B cell (primary cell): Measurements from ENCODE around the gene HSP90B1. TPM values are rescaled to one million over a fixed set of nuclear protein-coding genes. Genes with fewer than 3 reads are reported as not detected.

Experiments
- ATAC-seq: fragments of 200-7000 bp; cut with Tn5 transposase; one replicate; pipeline ENCODE4 v1.10.0; 2021; ENCODE audit warnings: low read depth, mild to moderate bottlenecking, moderate number of reproducible peaks, moderate library complexity
- CTCF ChIA-PET: fragments of 350-600 bp; sonication (Branson Sonifier 250); formaldehyde crosslinking; loops from one replicate; lab custom pipeline; 2021; ENCODE audit warnings: antibody characterized with exemption, inconsistent platforms; lab: Charles Lee
- POLR2A ChIA-PET: fragments of 350-600 bp; sonication (Branson Sonifier 250); formaldehyde crosslinking; loops from one replicate; lab custom pipeline; 2021; ENCODE audit warnings: antibody characterized with exemption; lab: Charles Lee
- DNase-seq: peaks from one replicate; pipeline ENCODE4 v3.0.0; 2013
- H2AFZ ChIP-seq: 2 replicates; pipeline ENCODE4 v1.6.1; 2012; ENCODE audit warnings: mild to moderate bottlenecking, low read depth, low read length; ENCODE audit not compliant: insufficient read depth, poor library complexity, severe bottlenecking
- H3K27ac ChIP-seq, 2 donors: 1 replicate in 1 of 2; 2 replicates in 1 of 2; pipeline ENCODE4 v1.5.1; 2012 to 2013; ENCODE audit warnings: low read length in 2 of 2, mild to moderate bottlenecking in 2 of 2, moderate library complexity in 1 of 2
- H3K27me3 ChIP-seq, 4 experiments: fragments of 200-600 bp in 1 of 4; sonication (generic) in 1 of 4; replicated peaks in 1 of 4; 1 replicate in 2 of 4; 2 replicates in 2 of 4; pipeline versions ENCODE4 v1.6.1 to v1.7.0; 2013 to 2016; ENCODE audit warnings: low read length in 3 of 4, mild to moderate bottlenecking in 2 of 4, mixed read lengths in 1 of 4, moderate library complexity in 1 of 4; ENCODE audit not compliant: insufficient read depth in 4 of 4, control insufficient read depth in 3 of 4; ENCODE audit errors: control extremely low read depth in 1 of 4
- H3K36me3 ChIP-seq, 2 experiments: replicated peaks in 1 of 2; 1 replicate in 1 of 2; 2 replicates in 1 of 2; pipeline versions ENCODE4 v1.6.1 to v1.7.1; 2013; ENCODE audit warnings: low read length in 1 of 2; ENCODE audit not compliant: insufficient read depth in 2 of 2, control insufficient read depth in 1 of 2; ENCODE audit errors: control extremely low read depth in 1 of 2, extremely low read depth in 1 of 2
- H3K4me1 ChIP-seq, 2 donors: fragments of 200-600 bp in 1 of 2; sonication (generic) in 1 of 2; 1 replicate in 1 of 2; 2 replicates in 1 of 2; pipeline versions ENCODE4 v1.5.1 to v1.6.1; 2013 to 2017; ENCODE audit warnings: low read length in 2 of 2; ENCODE audit not compliant: control insufficient read depth in 2 of 2, insufficient read depth in 2 of 2
- H3K4me2 ChIP-seq: replicated peaks from 2 replicates; pipeline ENCODE3; 2012; ENCODE audit warnings: mild to moderate bottlenecking, low read depth, low read length; ENCODE audit not compliant: poor library complexity, severe bottlenecking
- H3K4me3 ChIP-seq, 5 experiments: fragments of 200-600 bp in 1 of 5; sonication (generic) in 1 of 5; 1 replicate in 3 of 5; 2 replicates in 2 of 5; pipeline versions ENCODE4 v1.5.1 to v1.7.0; 2011 to 2016; ENCODE audit warnings: low read length in 4 of 5, mild to moderate bottlenecking in 4 of 5, low read depth in 2 of 5, control low read depth in 1 of 5, moderate library complexity in 1 of 5; ENCODE audit not compliant: insufficient read depth in 1 of 5; ENCODE audit errors: control extremely low read depth in 1 of 5, extremely low read depth in 1 of 5
- H3K79me2 ChIP-seq: fragments of 200-600 bp; sonication (generic); one replicate; pipeline ENCODE4 v1.6.0; 2016; ENCODE audit warnings: low read length; ENCODE audit not compliant: control insufficient read depth, insufficient read depth
- H3K9ac ChIP-seq: fragments of 200-600 bp; sonication (generic); 2 replicates; pipeline ENCODE4 v1.6.1; 2017; ENCODE audit warnings: mild to moderate bottlenecking, low read length, moderate library complexity
- H3K9me3 ChIP-seq, 3 donors: one replicate each; pipeline versions ENCODE4 v1.6.1 to v1.7.1; 2013; ENCODE audit warnings: low read length in 2 of 3; ENCODE audit not compliant: control insufficient read depth in 2 of 3, insufficient read depth in 1 of 3; ENCODE audit errors: control extremely low read depth in 1 of 3
- H4K20me1 ChIP-seq: 2 replicates; pipeline ENCODE4 v1.6.0; 2012; ENCODE audit warnings: mild to moderate bottlenecking, low read length; ENCODE audit not compliant: insufficient read depth, control insufficient read depth, poor library complexity, severe bottlenecking
- H3K27ac Mint-ChIP-seq: one replicate; pipeline ENCODE4 v1.8.0; 2021; ENCODE audit warnings: mixed read lengths
- H3K27me3 Mint-ChIP-seq: one replicate; pipeline ENCODE4 v1.8.0; 2021; ENCODE audit warnings: mixed read lengths
- H3K4me1 Mint-ChIP-seq: one replicate; pipeline ENCODE4 v1.8.0; 2021; ENCODE audit warnings: mixed read lengths
- H3K4me3 Mint-ChIP-seq: one replicate; pipeline ENCODE4 v1.8.0; 2021; ENCODE audit warnings: mixed read lengths
- H3K9me3 Mint-ChIP-seq: one replicate; pipeline ENCODE4 v1.8.0; 2022; ENCODE audit warnings: mixed read lengths; ENCODE audit not compliant: insufficient read depth
- EZH2 ChIP-seq: IDR thresholded peaks from 2 replicates; pipeline ENCODE4 v1.6.1; 2012; ENCODE audit warnings: borderline replicate concordance, low read depth, mild to moderate bottlenecking, moderate library complexity, low read length; ENCODE audit not compliant: insufficient read depth, poor library complexity, severe bottlenecking
- WGBS: methylation state at CpG from one replicate; pipeline ENCODE4 v1.1.5; 2013; ENCODE audit warnings: missing lambda C conversion rate; ENCODE audit not compliant: insufficient coverage; 5-methylcytosine and 5-hydroxymethylcytosine counted together
- intact Hi-C: fragments of 100-400 bp; cut with micrococcal nuclease; formaldehyde crosslinking; loops from one replicate; pipeline ENCODE4 v1.10.0; 2022
- polyA plus RNA-seq: library from polyadenylated mRNA; depleted of rRNA; stranded (reverse); fragments of >200 nt; gene quantifications from 2 replicates; pipeline ENCODE4 v1.2.3, GENCODE V29; 2012
- total RNA-seq, 2 donors: library from RNA; stranded (reverse); fragments of 120-200 nt in 1 of 2; gene quantifications; 1 replicate in 1 of 2; 2 replicates in 1 of 2; pipeline versions ENCODE4 v1.2.3 to v1.2.4, GENCODE V29; 2013 to 2022
- TF ChIP-seq, protein P1 (sequence below): fragments of 200-600 bp; IDR thresholded peaks from one replicate; pipeline ENCODE4 v1.8.0; 2022; ENCODE audit warnings: antibody characterized with exemption, mild to moderate bottlenecking

Gene HSP90B1
- total and polyA plus RNA-seq, 2 donors (not counting 1 experiment from before 2014, with no cell fraction given) = 94.5 to 203 TPM

DNA sequence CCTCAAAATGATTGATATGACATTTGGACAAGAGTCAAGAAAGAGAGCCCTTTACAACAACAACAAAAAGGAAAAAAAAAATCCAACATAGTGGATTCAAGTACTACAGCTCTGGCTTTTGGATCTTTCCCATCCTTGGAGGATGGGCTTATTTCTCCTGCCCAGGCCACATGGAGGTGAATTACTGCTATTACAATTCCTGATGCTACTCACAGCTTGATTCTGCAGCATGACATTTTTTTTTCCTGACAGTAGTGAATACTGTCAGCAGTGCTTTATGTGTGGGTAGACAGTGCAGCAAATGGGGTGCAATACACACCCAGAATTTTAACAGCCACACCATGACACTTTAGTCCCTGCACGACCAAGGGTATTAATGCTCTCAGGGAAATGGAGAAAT is 42.5 kb upstream of the HSP90B1 start:
- H3K27ac Mint-ChIP-seq = no peak overlapping the region

DNA sequence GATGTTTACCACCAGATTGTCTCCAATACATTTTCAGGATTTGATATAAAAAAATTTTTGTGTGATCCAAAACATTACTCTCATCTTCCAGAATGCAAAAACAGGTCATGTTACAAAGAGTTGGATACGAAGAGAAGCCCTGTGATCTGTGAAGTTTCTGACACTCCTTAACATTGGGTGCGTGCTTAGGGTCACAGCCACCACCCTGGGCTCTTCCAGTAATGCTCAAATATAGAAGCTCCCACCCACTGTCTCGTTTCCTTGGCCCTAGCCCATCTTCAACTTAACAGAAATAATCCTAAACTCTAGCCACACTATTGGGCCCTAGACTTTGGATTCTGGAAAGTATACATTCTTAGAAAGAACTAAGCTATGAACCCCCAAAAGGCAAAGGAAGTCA is 32.9 kb upstream of the HSP90B1 start:
- Histone ChIP-seq H3K79me2 (no peaks in the 10 kb centered on the region), H2AFZ (no peak overlapping the region), H3K27me3 (no peaks in the 10 kb centered on the region), H3K9me3 (no peaks in the 10 kb centered on the region), H4K20me1 (no peaks in the 10 kb centered on the region), H3K4me3 (no peak overlapping the region), H3K4me1 (no peaks in the 10 kb centered on the region), H3K27ac (no peak overlapping the region), H3K4me2 (no peak overlapping the region), H3K36me3 (no peaks in the 10 kb centered on the region), H3K9ac (no peak overlapping the region)
- no peak for ATAC-seq
- Mint-ChIP-seq H3K27ac (no peak overlapping the region), H3K4me1 (no peaks in the 10 kb centered on the region), H3K4me3 (no peak overlapping the region), H3K27me3 (no peaks in the 10 kb centered on the region), H3K9me3 (no peaks in the 10 kb centered on the region)
- POLR2A ChIA-PET = no interaction called here
- CTCF ChIA-PET = no interaction called here
- WGBS = 54% methylated on average over 2 of the region's 3 CpGs
- no peak for TF ChIP-seq EZH2
- TF ChIP-seq, protein P1, sequence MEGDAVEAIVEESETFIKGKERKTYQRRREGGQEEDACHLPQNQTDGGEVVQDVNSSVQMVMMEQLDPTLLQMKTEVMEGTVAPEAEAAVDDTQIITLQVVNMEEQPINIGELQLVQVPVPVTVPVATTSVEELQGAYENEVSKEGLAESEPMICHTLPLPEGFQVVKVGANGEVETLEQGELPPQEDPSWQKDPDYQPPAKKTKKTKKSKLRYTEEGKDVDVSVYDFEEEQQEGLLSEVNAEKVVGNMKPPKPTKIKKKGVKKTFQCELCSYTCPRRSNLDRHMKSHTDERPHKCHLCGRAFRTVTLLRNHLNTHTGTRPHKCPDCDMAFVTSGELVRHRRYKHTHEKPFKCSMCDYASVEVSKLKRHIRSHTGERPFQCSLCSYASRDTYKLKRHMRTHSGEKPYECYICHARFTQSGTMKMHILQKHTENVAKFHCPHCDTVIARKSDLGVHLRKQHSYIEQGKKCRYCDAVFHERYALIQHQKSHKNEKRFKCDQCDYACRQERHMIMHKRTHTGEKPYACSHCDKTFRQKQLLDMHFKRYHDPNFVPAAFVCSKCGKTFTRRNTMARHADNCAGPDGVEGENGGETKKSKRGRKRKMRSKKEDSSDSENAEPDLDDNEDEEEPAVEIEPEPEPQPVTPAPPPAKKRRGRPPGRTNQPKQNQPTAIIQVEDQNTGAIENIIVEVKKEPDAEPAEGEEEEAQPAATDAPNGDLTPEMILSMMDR = no peak
- intact Hi-C loops = no loop called here
- DNase-seq = no peak

More for the DNA sequence above, 42.5 kb upstream of the HSP90B1 start:
- Histone ChIP-seq H3K36me3 (no peaks in the 10 kb centered on the region), H2AFZ (no peak overlapping the region), H3K4me3 (no peak overlapping the region), H3K9ac (no peak overlapping the region), H3K27me3 (no peaks in the 10 kb centered on the region), H3K79me2 (no peaks in the 10 kb centered on the region), H3K9me3 (no peaks in the 10 kb centered on the region), H3K4me2 (no peak overlapping the region), H3K4me1 (no peaks in the 10 kb centered on the region), H4K20me1 (no peaks in the 10 kb centered on the region), H3K27ac (no peak overlapping the region)
- DNase-seq (no peak), ATAC-seq (no peak)
- WGBS = no CpG with 5 or more reads among the region's 1 CpG
- POLR2A ChIA-PET = interaction anchor here (1.2 kb wide), 1 partner anchor 42 kb away, joined by 4 read pairs; no protein-coding TSS in a partner anchor
- intact Hi-C loops = no loop called here
- TF ChIP-seq, protein P1 = no peak
- TF ChIP-seq EZH2 = no peak
- peaks cover 4% of the 10 kb centered on the region for H3K4me1 Mint-ChIP-seq
- CTCF ChIA-PET = interaction anchor here (1.1 to 3.8 kb wide), 3 partner anchors 10 to 221 kb away, joined by 3 to 17 read pairs (median 5); no protein-coding TSS in a partner anchor
- no peak overlapping the region for H3K4me3 Mint-ChIP-seq
- H3K9me3 Mint-ChIP-seq = no peaks in the 10 kb centered on the region
- H3K27me3 Mint-ChIP-seq = no peaks in the 10 kb centered on the region
